ENCODE data around the gene ZNF486.
A peak's percentile ranks its signal among the peaks of the same experiment; 100 is the strongest.
"Not testable (repeated sequence)": the region's sequence is repeated elsewhere in the genome, so short reads cannot be mapped to it uniquely, and the experiment has no call there.

The ZNF486 gene

GRCh38 chr19:20167020-20167644, at the start of gene ZNF486:
Gene ZNF486 (plus strand): TSS chr19:20167214. CDS start chr19:20167331, 117 bp downstream.
- DNase-seq (peak; percentile 94), ATAC-seq (ENCODE audit: insufficient read depth, low read depth) (peak; percentile 95)
- Histone ChIP-seq H3K79me2 (ENCODE audit: insufficient read depth, low read length) (peaks cover 47% of the 10 kb centered on the region), H3K9ac (ENCODE audit: low read depth, low read length) (peak within 1 kb of the TSS; percentile 68), H3K36me3 (ENCODE audit: insufficient read depth, low read length) (peaks cover 30% of the 10 kb centered on the region), H3K27ac (ENCODE audit: low read length) (peak within 1 kb of the TSS; percentile 75), H3K4me3 (ENCODE audit: low read depth in 1 of 2, low read length in 2 of 2) (peak within 1 kb of the TSS; percentile 61), H3K4me1 (ENCODE audit: insufficient read depth, low read length) (peaks cover 26% of the 10 kb centered on the region), H3K9me3 (ENCODE audit: insufficient read depth, low read length, severe bottlenecking) (peaks cover 7% of the 10 kb centered on the region), H3K27me3 (ENCODE audit: insufficient read depth, low read length, poor library complexity) (no peaks in the 10 kb centered on the region), H2AFZ (ENCODE audit: low read depth, low read length) (peak within 1 kb of the TSS; percentile 57), H3K4me2 (ENCODE audit: insufficient read depth, low read length) (peak within 1 kb of the TSS; percentile 69), H4K20me1 (ENCODE audit: insufficient read depth, low read length) (no peaks in the 10 kb centered on the region)
- TF ChIP-seq CTCF (IDR thresholded peaks at IDR 0.05; ENCODE audit: borderline replicate concordance, extremely low read depth, low read length, poor library complexity, severe bottlenecking) (no peak), EZH2 (IDR thresholded peaks at IDR 0.05; ENCODE audit: borderline replicate concordance, low read depth, low read length, severe bottlenecking) (no peak)

DNA sequence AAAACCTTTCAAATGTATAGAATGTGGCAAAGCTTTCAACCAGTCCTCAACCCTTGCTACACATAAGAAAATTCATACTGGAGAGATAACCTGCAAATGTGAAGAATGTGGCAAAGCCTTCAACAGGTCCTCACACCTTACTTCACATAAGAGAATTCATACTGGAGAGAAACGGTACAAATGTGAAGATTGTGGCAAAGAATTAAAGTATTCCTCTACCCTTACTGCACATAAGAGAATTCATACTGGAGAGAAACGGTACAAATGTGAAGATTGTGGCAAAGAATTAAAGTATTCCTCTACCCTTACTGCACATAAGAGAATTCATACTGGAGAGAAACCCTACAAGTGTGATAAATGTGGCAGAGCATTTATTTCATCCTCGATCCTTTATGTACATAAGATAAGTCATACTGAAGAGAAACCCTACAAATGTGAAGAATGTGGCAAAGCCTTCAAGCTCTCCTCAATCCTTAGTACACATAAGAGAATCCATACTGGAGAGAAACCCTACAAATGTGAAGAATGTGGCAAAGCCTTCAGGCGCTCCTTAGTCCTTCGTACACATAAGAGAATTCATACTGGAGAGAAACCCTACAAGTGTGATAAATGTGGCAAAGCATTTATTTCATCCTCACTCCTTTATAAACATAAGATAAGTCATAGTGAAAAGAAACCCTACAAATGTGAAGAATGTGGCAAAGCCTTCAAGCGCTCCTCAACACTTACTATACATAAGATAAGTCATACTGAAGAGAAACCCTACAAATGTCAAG, 48.8 kb upstream of the ZNF486 start:
- not testable (repeated sequence) for H3K4me3 ChIP-seq (ENCODE audit: low read depth in 1 of 2, low read length in 2 of 2); H3K36me3 ChIP-seq (ENCODE audit: insufficient read depth, low read length); ATAC-seq (ENCODE audit: insufficient read depth, low read depth)

DNA sequence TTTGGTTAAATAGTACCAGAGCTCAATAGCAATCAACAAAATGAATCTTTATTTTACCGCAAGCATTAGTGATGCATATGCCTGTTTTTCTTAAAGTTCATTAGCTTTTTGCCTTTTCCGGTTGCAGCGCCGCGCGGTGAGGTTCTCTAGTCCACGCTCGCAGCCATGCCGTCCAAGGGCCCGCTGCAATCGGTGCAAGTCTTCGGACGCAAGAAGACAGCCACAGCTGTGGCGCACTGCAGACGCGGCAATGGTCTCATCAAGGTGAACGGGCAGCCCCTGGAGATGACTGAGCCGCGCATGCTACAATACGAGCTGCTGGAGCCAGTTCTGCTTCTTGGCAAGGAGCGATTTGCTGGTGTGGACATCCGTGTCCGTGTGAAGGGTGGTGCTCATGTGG, 42.1 kb upstream of the ZNF486 start:
- H3K4me1 ChIP-seq (ENCODE audit: insufficient read depth, low read length), result no peaks in the 10 kb centered on the region
- no peak overlapping the region for H3K4me2 ChIP-seq (ENCODE audit: insufficient read depth, low read length)
- H3K9me3 ChIP-seq (ENCODE audit: insufficient read depth, low read length, severe bottlenecking), result peaks cover 10% of the 10 kb centered on the region
- H3K79me2 ChIP-seq (ENCODE audit: insufficient read depth, low read length), result no peaks in the 10 kb centered on the region
- H3K27ac ChIP-seq (ENCODE audit: low read length), result no peak overlapping the region
- no peaks in the 10 kb centered on the region for H3K27me3 ChIP-seq (ENCODE audit: insufficient read depth, low read length, poor library complexity)
- no peak for TF ChIP-seq CTCF (IDR thresholded peaks at IDR 0.05; ENCODE audit: borderline replicate concordance, extremely low read depth, low read length, poor library complexity, severe bottlenecking)
- no peak for TF ChIP-seq EZH2 (IDR thresholded peaks at IDR 0.05; ENCODE audit: borderline replicate concordance, low read depth, low read length, severe bottlenecking)
- no peak for ATAC-seq (ENCODE audit: insufficient read depth, low read depth)
- no peak overlapping the region for H3K4me3 ChIP-seq (ENCODE audit: low read depth in 1 of 2, low read length in 2 of 2)
- no peaks in the 10 kb centered on the region for H3K36me3 ChIP-seq (ENCODE audit: insufficient read depth, low read length)
- no peak overlapping the region for H2AFZ ChIP-seq (ENCODE audit: low read depth, low read length)
- no peak for DNase-seq
- no peaks in the 10 kb centered on the region for H4K20me1 ChIP-seq (ENCODE audit: insufficient read depth, low read length)
- no peak overlapping the region for H3K9ac ChIP-seq (ENCODE audit: low read depth, low read length)

More for the DNA sequence above, 48.8 kb upstream of the ZNF486 start:
- not testable (repeated sequence) for H4K20me1 ChIP-seq (ENCODE audit: insufficient read depth, low read length); H3K4me2 ChIP-seq (ENCODE audit: insufficient read depth, low read length); DNase-seq; H3K79me2 ChIP-seq (ENCODE audit: insufficient read depth, low read length); H3K9ac ChIP-seq (ENCODE audit: low read depth, low read length); H3K27me3 ChIP-seq (ENCODE audit: insufficient read depth, low read length, poor library complexity); H2AFZ ChIP-seq (ENCODE audit: low read depth, low read length); H3K27ac ChIP-seq (ENCODE audit: low read length); H3K4me1 ChIP-seq (ENCODE audit: insufficient read depth, low read length)
- H3K9me3 ChIP-seq (ENCODE audit: insufficient read depth, low read length, severe bottlenecking), result peaks cover 42% of the 10 kb centered on the region

DNA sequence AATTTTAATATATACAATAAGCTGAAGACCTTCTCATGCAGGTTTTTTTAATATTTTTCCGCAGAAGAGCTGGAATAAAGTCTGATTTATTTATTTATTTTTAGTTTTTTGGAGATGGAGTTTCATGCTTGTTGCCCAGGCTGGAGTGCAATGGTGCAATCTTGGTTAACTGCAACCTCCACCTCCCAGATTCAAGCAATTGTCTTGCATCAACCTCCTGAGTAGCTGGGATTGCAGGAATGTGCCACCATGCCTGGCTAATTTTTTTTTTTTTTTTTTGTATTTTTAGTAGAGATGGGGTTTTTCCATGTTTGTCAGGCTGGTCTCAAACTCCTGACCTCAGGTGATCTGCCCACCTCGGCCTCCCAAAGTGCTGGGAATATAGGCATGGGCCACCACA, 34.1 kb upstream of the ZNF486 start:
- H3K27me3 ChIP-seq (ENCODE audit: insufficient read depth, low read length, poor library complexity); H3K36me3 ChIP-seq (ENCODE audit: insufficient read depth, low read length); ATAC-seq (ENCODE audit: insufficient read depth, low read depth); H3K4me1 ChIP-seq (ENCODE audit: insufficient read depth, low read length); H3K9ac ChIP-seq (ENCODE audit: low read depth, low read length); H3K27ac ChIP-seq (ENCODE audit: low read length); H3K79me2 ChIP-seq (ENCODE audit: insufficient read depth, low read length); H3K4me3 ChIP-seq (ENCODE audit: low read depth in 1 of 2, low read length in 2 of 2); DNase-seq; H4K20me1 ChIP-seq (ENCODE audit: insufficient read depth, low read length); H2AFZ ChIP-seq (ENCODE audit: low read depth, low read length); H3K9me3 ChIP-seq (ENCODE audit: insufficient read depth, low read length, severe bottlenecking); H3K4me2 ChIP-seq (ENCODE audit: insufficient read depth, low read length): not testable (repeated sequence)

DNA sequence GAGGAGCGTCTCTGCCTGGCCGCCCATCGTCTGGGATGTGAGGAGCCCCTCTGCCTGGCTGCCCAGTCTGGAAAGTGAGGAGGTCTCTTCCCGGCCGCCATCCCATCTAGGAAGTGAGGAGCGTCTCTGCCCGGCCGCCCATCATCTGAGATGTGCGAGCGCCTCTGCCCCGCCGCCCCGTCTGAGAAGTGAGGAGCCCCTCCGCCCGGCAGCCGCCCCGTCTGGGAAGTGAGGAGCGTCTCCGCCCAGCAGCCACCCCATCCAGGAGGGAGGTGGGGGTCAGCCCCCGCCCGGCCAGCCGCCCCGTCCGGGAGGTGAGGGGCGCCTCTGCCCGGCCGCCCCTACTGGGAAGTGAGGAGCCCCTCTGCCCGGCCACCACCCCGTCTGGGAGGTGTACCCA, 29.3 kb upstream of the ZNF486 start:
- H3K79me2 ChIP-seq (ENCODE audit: insufficient read depth, low read length); H3K9me3 ChIP-seq (ENCODE audit: insufficient read depth, low read length, severe bottlenecking); H3K27ac ChIP-seq (ENCODE audit: low read length); H3K4me2 ChIP-seq (ENCODE audit: insufficient read depth, low read length); ATAC-seq (ENCODE audit: insufficient read depth, low read depth); H3K27me3 ChIP-seq (ENCODE audit: insufficient read depth, low read length, poor library complexity); H2AFZ ChIP-seq (ENCODE audit: low read depth, low read length); H3K4me3 ChIP-seq (ENCODE audit: low read depth in 1 of 2, low read length in 2 of 2); H4K20me1 ChIP-seq (ENCODE audit: insufficient read depth, low read length); H3K9ac ChIP-seq (ENCODE audit: low read depth, low read length); H3K4me1 ChIP-seq (ENCODE audit: insufficient read depth, low read length); DNase-seq; H3K36me3 ChIP-seq (ENCODE audit: insufficient read depth, low read length): not testable (repeated sequence)
